HepG2 (cell line): ENCODE results near the gene HMGN4. TPM values are rescaled to one million over a fixed set of nuclear protein-coding genes. Genes with fewer than 3 reads are reported as not detected.
A peak's percentile ranks its signal among the peaks of the same experiment; 100 is the strongest.

ENCODE experiments used
- FOXA1 ChIP-seq, 2 experiments: fragments of 450-650 bp in 1 of 2; sonication (generic) in 1 of 2; formaldehyde crosslinking in 1 of 2; IDR thresholded peaks; 2 replicates each; pipeline versions ENCODE4 v1.4.0 to v1.6.1; 2016 to 2020; ENCODE audit warnings: missing genetic modification reagents in 1 of 2
- GPBP1L1 ChIP-seq: sonication (generic); formaldehyde crosslinking; IDR thresholded peaks from 2 replicates; pipeline ENCODE4 v1.5.0; 2020; ENCODE audit warnings: mild to moderate bottlenecking, missing genetic modification reagents
- GZF1 ChIP-seq: sonication (generic); formaldehyde crosslinking; IDR thresholded peaks from 2 replicates; pipeline ENCODE4 v1.5.1; 2020; ENCODE audit warnings: mild to moderate bottlenecking, missing genetic modification reagents
- HMG20A ChIP-seq: IDR thresholded peaks from 2 replicates; pipeline ENCODE4 v1.6.1; 2016; ENCODE audit warnings: borderline replicate concordance
- HMG20B ChIP-seq: conservative IDR thresholded peaks from 2 replicates; pipeline ENCODE4 v1.6.1; 2016; ENCODE audit warnings: missing genetic modification reagents, missing compliant biosample characterization
- HNRNPLL ChIP-seq: fragments of 200-400 bp; formaldehyde crosslinking; IDR thresholded peaks from 2 replicates; pipeline ENCODE4 v1.6.1; 2017; ENCODE audit warnings: mild to moderate bottlenecking, low read depth, low read length; ENCODE audit not compliant: poor library complexity, severe bottlenecking
- HOXA3 ChIP-seq: sonication (generic); formaldehyde crosslinking; IDR thresholded peaks from 2 replicates; pipeline ENCODE4 v1.5.0; 2020; ENCODE audit warnings: missing genetic modification reagents
- KLF15 ChIP-seq: sonication (generic); formaldehyde crosslinking; IDR thresholded peaks from 2 replicates; pipeline ENCODE4 v1.8.1; 2023; ENCODE audit warnings: borderline replicate concordance, mild to moderate bottlenecking, inconsistent platforms, missing genetic modification reagents, mixed read lengths
- MIER2 ChIP-seq: IDR thresholded peaks from 2 replicates; pipeline ENCODE4 v1.6.1; 2016; ENCODE audit warnings: missing biosample characterization, missing genetic modification reagents
- NFKB2 ChIP-seq: sonication (generic); formaldehyde crosslinking; IDR thresholded peaks from 2 replicates; pipeline ENCODE4 v1.4.0; 2020; ENCODE audit warnings: missing genetic modification reagents, borderline replicate concordance
- PCBP1 ChIP-seq: fragments of 200-400 bp; formaldehyde crosslinking; IDR thresholded peaks from 2 replicates; pipeline ENCODE4 v1.6.1; 2017; ENCODE audit warnings: mild to moderate bottlenecking, low read depth, low read length, borderline replicate concordance
- PITX1 ChIP-seq: sonication (generic); formaldehyde crosslinking; IDR thresholded peaks from 2 replicates; pipeline ENCODE4 v1.5.1; 2020; ENCODE audit warnings: mild to moderate bottlenecking, missing genetic modification reagents
- SOX6 ChIP-seq, 2 experiments: fragments of 450-650 bp in 1 of 2; sonication (generic) in 1 of 2; formaldehyde crosslinking in 1 of 2; IDR thresholded peaks; 2 replicates each; pipeline versions ENCODE4 v1.4.0 to v1.6.1; 2017 to 2020; ENCODE audit warnings: antibody characterized with exemption in 1 of 2, mild to moderate bottlenecking in 1 of 2, missing genetic modification reagents in 1 of 2
- TGIF2 ChIP-seq: IDR thresholded peaks from 2 replicates; pipeline ENCODE4 v1.6.1; 2016; ENCODE audit warnings: control low read depth, missing compliant biosample characterization
- TSC22D2 ChIP-seq: sonication (generic); formaldehyde crosslinking; IDR thresholded peaks from 2 replicates; pipeline ENCODE4 v1.5.1; 2020; ENCODE audit warnings: missing genetic modification reagents, mild to moderate bottlenecking, borderline replicate concordance
- ZBTB21 ChIP-seq: sonication (generic); formaldehyde crosslinking; IDR thresholded peaks from 2 replicates; pipeline ENCODE4 v1.4.0; 2020; ENCODE audit warnings: missing genetic modification reagents
- ZFP1 ChIP-seq: IDR thresholded peaks from 2 replicates; pipeline ENCODE4 v1.6.1; 2016
- ZNF10 ChIP-seq: sonication (generic); formaldehyde crosslinking; IDR thresholded peaks from 2 replicates; pipeline ENCODE4 v1.4.0; 2020; ENCODE audit warnings: mild to moderate bottlenecking, low read depth, missing genetic modification reagents, borderline replicate concordance
- ZNF232 ChIP-seq: sonication (generic); formaldehyde crosslinking; IDR thresholded peaks from 2 replicates; pipeline ENCODE4 v1.4.0; 2020; ENCODE audit warnings: missing genetic modification reagents, borderline replicate concordance
- ZNF331 ChIP-seq: sonication (generic); formaldehyde crosslinking; IDR thresholded peaks from 2 replicates; pipeline ENCODE4 v1.4.0; 2020; ENCODE audit warnings: missing genetic modification reagents
- ZNF530 ChIP-seq: sonication (generic); formaldehyde crosslinking; IDR thresholded peaks from 2 replicates; pipeline ENCODE4 v1.5.0; 2020; ENCODE audit warnings: low read depth, mild to moderate bottlenecking, missing genetic modification reagents
- ZNF709 ChIP-seq: sonication (generic); formaldehyde crosslinking; IDR thresholded peaks from 2 replicates; pipeline ENCODE4 v1.5.0; 2020; ENCODE audit warnings: mild to moderate bottlenecking, missing genetic modification reagents
- ZNF710 ChIP-seq: sonication (generic); formaldehyde crosslinking; IDR thresholded peaks from 2 replicates; pipeline ENCODE4 v1.5.0; 2020; ENCODE audit warnings: mild to moderate bottlenecking, missing genetic modification reagents, borderline replicate concordance
- polyA plus RNA-seq, 8 experiments: library from polyadenylated mRNA; depleted of rRNA in 3 of 8; stranded (reverse) in 7 of 8; unstranded in 1 of 8; fragments of >200 nt; fragmentation: Illumina TruSeq in 4 of 8; extraction: Trizol in 4 of 8; gene quantifications; 2 replicates each; pipeline versions ENCODE4 v1.2.1 to v1.2.3, GENCODE V29; 2011 to 2016; ENCODE audit warnings: low read depth in 4 of 8, missing spikeins in 1 of 8, mixed read lengths in 1 of 8; ENCODE audit not compliant: insufficient read depth in 1 of 8
- total RNA-seq, 5 experiments: library from RNA; depleted of rRNA; stranded (reverse); fragments of >200 nt; fragmentation: Illumina TruSeq; extraction: Trizol; gene quantifications; 2 replicates each; pipeline ENCODE4 v1.2.3, GENCODE V29; 2016; ENCODE audit warnings: low read depth in 1 of 5
- TF ChIP-seq, protein P1 (sequence below): sonication (generic); formaldehyde crosslinking; IDR thresholded peaks from 2 replicates; pipeline ENCODE4 v1.8.1; 2023; ENCODE audit warnings: missing genetic modification reagents, inconsistent platforms, borderline replicate concordance

The HMGN4 gene
- total and polyA plus RNA-seq, 2 of the 13 experiments (the other 11 are each of a cell fraction or from before 2014, with no cell fraction given): 39.9 to 52.1 TPM

DNA sequence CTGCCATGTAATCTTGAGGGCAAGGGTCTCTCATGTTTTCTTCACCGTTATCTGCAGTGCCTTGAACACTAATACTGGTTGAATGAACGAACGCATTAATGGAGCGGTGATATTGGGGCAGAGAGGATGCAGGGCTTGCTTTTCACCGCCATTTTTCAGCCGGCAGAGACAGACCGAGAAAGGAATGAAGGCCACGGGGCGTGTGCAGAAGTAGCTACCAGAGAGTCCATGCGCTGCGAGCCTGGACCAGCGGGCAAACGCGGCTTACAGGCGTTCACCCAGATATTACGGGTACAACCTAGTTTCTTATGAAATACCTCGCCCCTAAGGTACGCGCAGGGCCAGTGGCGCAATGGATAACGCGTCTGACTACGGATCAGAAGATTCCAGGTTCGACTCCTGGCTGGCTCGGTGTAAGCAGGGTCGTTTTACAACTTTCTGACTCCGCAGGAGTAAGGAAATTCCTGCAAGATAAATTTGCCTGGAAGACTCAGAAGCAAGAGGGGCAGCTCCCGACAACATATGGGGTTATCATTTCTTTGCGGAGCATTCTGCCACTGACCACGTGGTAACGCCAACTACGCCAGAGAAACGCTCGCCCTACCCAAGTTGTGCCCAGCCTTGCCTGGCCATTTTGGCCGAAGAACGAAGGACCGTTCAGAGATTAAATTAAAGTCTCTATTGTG lies 863 bp upstream of the HMGN4 start (continued):
- TF ChIP-seq HMG20A (CRISPR knock-in tag): peak; percentile 63
- TF ChIP-seq TSC22D2 (CRISPR knock-in tag): no peak
- no peak; the same call in 1 of the 2 replicates for TF ChIP-seq ZNF232 (CRISPR knock-in tag)
- TF ChIP-seq GZF1 (CRISPR knock-in tag): no peak
- TF ChIP-seq, protein P1, sequence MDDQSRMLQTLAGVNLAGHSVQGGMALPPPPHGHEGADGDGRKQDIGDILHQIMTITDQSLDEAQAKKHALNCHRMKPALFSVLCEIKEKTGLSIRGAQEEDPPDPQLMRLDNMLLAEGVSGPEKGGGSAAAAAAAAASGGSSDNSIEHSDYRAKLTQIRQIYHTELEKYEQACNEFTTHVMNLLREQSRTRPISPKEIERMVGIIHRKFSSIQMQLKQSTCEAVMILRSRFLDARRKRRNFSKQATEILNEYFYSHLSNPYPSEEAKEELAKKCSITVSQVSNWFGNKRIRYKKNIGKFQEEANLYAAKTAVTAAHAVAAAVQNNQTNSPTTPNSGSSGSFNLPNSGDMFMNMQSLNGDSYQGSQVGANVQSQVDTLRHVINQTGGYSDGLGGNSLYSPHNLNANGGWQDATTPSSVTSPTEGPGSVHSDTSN (CRISPR knock-in tag): no peak
- no peak for TF ChIP-seq MIER2
- no peak for TF ChIP-seq GPBP1L1 (CRISPR knock-in tag)
- TF ChIP-seq ZNF709 (CRISPR knock-in tag): 0 out of 2 replicates have a peak, but pooled peaks have one; percentile 53
- TF ChIP-seq PCBP1: no peak
- peak; percentile 98 for TF ChIP-seq HOXA3
- peak; percentile 95 for TF ChIP-seq ZFP1 (CRISPR knock-in tag)
- TF ChIP-seq FOXA1 (IDR thresholded peaks at IDR 0.05): no peak
- TF ChIP-seq FOXA1 (CRISPR knock-in tag; IDR thresholded peaks at IDR 0.05): peak; percentile 68; the same call in 1 of the 2 replicates
- TF ChIP-seq ZNF530 (CRISPR knock-in tag): no peak
- TF ChIP-seq ZBTB21 (CRISPR knock-in tag): peak; percentile 95
- no peak for TF ChIP-seq ZNF10
- TF ChIP-seq NFKB2: peak; percentile 67
- peak; percentile 62 for TF ChIP-seq HNRNPLL
- peak; percentile 84; the same call in 1 of the 2 replicates for TF ChIP-seq HMG20B
- no peak for TF ChIP-seq SOX6 (IDR thresholded peaks at IDR 0.05)
- TF ChIP-seq SOX6 (CRISPR knock-in tag; IDR thresholded peaks at IDR 0.05): peak; percentile 84
- peak; percentile 98 for TF ChIP-seq ZNF331
- peak; percentile 69 for TF ChIP-seq TGIF2 (CRISPR knock-in tag)
- peak; percentile 55; the same call in 1 of the 2 replicates for TF ChIP-seq ZNF710 (CRISPR knock-in tag)
- TF ChIP-seq KLF15: no peak
- no peak for TF ChIP-seq PITX1
